Activated CD8-positive, alpha-beta memory T cell treated with anti-CD3 and anti-CD28 coated beads for 24 hours (primary cell): ENCODE data around the gene ZC3H8.
"Not testable (repeated sequence)": the region's sequence is repeated elsewhere in the genome, so short reads cannot be mapped to it uniquely, and the experiment has no call there.

ENCODE experiments used
- DNase-seq: peaks from one replicate; pipeline ENCODE4 v3.0.0-alpha.2; 2020

The ZC3H8 gene

DNA sequence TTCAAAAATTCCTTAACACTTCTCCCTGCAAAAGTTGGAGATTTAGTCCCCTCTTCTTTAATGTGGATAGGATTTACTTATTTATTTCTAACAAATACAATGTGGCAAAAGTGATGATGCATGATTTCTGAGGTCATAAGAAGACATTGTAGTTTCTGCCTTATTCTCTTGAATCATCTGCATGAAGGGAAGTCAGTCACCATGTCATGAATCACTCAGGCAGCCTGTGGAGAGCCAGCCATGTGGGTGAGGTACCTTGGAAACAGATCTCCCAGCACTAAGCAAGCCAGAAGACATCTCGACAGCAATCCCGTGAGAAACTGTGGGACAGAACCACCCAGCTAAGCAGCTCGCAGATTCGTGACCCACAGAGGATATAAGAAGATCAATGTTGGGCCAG is 2.7 kb upstream of the ZC3H8 start:
- no peak for DNase-seq

GRCh38 chr2:112256654-112257053 is 1.8 kb upstream of the ZC3H8 start:
- no peak for DNase-seq

DNA sequence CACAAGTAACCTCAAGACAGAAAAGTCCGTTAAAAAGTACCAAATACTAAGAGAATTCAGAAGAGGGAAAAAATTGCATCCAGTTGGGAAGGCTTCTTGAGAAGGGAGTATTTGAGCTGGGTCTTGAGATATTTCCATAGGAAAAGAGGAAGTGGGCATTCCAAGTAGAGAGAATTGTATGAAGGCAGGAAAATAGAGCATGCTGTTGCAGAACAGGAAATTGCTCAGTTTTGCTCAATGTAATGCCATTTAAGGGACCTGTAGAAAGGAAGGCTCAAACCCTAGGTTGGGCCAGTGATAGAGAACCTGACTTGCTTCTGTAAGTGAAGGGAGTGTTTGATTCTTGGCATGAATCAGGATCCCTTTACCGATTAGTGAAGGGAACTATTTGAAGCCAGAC is 1.0 kb upstream of the ZC3H8 start:
- no peak for DNase-seq

DNA sequence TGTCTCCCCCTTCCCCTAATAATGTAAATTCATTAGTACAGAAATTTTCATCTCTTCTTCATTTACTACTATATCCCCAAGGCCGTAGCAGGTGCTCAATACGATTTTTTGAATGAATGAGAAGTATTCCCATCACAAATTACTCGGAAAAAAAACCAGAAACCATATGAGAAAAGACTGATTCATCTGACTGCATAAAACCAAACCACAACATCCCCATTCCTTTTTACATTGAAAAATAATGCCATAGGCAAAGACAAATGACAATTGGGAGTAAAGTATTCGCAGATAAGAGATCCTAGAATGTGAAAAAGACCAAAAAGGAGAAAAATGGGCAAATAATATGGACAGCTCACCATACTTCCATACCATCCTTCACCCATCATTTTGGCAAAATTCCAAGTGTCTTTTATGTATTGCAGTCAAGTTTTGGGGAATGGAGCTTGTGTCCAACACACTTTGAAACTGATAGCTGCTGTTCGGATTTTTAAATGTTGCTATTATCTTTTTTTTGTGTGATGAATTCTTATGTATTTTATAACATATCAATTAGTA is 1.5 kb downstream of the ZC3H8 start:
- no peak for DNase-seq

- DNase-seq: no peak
Observed at GRCh38 chr2:112251271-112251670, 3.6 kb downstream of the ZC3H8 start.

- no peak for DNase-seq
Observed at GRCh38 chr2:112244854-112245253, 10.0 kb downstream of the ZC3H8 start.

DNA sequence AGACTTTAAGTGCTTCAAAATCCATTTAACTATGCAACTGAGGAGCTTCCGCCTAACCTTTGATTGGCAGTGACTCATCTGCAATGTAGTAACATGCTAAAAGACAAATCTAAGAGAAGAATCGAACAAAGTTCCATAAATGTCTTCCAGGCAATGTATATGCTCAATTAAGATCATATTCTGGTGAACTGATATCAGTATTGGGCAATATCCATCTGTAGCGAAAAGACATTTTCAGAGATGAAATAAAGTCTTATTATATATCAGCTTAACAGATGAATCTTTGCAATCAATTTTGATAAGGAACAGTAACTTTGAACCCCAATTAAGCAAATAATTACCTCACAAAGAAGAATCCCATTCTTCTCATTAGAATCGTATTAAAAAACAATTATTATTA is 11.6 kb downstream of the ZC3H8 start:
- DNase-seq: no peak

- DNase-seq: no peak
Observed at GRCh38 chr2:112242384-112242783, 12.5 kb downstream of the ZC3H8 start.

DNA sequence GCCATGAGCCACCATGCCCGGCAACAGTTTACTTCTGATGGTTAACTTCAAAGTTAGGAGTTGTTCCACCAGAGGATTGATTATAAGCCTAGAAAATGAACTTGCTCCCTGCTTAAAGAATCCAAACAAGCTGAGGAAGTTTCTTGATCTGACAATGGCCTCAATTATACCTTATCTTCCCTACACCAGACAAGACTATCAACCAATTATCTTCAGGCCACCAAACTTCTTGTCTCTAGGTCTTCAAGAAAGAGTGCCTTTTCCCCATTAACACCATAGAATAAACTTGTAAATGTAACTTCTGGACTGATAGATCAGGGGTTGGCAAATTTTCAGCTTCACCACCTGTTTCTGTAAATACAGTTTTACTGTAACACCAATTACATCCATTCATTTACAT is 15.0 kb downstream of the ZC3H8 start:
- DNase-seq: no peak

DNA sequence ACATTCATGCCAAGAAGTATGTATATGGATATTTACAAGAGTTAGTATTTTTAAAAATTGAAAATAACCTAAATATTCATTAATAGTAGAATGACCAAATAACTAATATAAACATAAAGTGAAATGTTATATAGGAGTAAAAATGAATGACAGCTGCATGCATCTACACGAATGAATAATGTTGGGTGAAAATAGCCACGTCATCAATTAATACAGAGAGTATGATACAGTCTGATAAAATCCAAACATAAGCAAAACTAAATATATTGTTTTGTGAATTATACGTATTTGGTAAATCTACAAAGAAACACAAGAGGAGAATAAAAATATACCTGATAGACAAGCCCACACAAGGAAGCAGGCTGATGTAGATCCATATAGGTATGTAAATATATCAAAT is 24.5 kb downstream of the ZC3H8 start:
- no peak for DNase-seq

DNA sequence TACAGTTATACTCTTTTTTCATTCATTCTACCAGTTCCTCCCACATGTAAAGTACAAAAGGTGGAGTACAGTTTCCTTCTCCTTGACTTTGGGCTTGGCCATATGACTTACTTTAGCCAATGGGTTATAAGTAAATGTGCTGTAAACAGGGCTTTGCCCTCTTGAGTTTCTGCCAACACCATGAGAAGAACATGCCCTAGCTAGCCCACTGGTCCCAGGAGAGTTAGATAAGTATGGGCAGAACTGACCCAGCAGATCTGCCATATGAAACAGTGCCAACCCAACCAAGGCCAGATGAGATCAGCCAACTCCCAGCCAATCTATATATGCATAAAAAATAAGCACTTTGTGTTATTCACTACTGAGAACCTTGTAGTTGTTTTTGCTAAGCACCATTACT is 25.5 kb downstream of the ZC3H8 start:
- DNase-seq: no peak

DNA sequence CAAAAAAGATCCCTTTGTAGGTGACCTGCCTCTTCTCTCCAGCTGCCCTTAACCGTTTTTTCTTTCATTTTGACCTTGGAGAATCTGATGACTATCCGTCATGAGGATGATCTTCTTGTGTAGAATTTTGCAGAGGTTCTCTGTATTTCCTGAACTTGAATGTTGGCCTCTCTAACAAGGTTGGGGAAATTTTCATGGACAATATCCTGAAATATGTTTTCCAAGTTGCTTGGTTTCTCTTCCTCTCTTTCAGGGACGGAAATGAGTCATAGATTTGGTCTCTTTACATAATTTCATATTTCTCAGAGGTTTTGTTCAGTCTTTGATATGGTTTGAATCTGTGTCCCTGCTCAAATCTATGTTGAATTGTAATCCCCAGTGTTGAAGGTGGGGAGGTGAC is 34.0 kb downstream of the ZC3H8 start:
- DNase-seq: no peak

GRCh38 chr2:112220186-112220585 is 34.7 kb downstream of the ZC3H8 start:
- no peak for DNase-seq

DNA sequence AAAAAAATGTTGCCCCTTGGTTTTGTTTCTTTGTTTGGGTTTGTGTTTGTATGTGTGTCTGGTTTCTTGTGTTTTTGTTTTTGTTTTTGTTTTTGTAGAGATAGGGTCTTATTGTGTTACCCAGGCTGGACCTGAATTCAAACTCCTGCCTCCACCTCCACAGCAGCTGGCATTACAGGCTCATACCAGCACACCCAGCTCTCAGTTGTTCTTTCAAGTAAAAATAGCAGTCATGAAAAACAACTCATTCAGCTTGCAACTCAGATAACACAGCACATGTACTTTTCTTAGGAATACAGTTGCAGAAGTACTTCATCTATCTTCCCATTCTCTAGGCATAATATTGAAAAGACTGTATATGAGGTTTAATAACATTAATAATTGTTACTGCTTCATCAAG is 37.0 kb downstream of the ZC3H8 start:
- DNase-seq: no peak

- no peak for DNase-seq
Observed at GRCh38 chr2:112216167-112216566, 38.7 kb downstream of the ZC3H8 start.

DNA sequence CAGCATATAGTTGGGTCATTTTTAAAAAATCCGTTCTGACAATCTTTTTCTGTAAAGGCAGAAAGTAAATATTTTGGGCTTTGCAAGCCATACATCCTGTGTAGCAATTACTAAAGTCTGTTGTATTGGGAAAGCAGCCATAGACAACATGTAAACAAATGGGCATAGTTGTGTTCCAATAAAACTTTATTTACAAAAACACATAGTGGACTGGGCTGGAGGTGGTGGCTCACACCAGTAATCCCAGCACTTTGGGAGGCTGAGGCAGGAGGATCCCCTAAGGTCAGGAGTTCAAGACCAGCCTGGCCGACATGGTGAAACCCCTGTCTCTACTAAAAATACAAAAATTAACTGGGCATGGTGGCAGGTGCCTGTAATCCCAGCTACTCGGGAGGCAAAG is 46.9 kb downstream of the ZC3H8 start:
- not testable (repeated sequence) for DNase-seq

DNA sequence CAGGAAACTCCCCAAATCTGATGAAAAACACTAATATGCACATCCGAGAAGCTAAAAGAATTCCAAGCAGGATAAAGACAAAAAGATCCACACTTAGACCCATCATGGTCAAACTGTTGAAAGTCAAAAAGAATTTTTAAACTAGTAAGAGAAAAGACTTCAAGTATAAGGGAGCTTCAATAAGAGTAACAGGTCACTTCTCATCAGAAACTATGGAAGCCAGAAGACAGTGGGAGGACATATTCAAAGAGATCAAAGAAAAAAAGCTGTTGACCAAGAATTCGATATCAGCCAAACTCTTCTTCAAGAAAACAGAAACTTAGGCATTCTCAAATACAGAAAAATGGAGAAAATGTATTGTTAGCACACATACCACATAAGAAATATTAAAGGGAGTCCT is 50.4 kb downstream of the ZC3H8 start:
- DNase-seq: no peak

DNA sequence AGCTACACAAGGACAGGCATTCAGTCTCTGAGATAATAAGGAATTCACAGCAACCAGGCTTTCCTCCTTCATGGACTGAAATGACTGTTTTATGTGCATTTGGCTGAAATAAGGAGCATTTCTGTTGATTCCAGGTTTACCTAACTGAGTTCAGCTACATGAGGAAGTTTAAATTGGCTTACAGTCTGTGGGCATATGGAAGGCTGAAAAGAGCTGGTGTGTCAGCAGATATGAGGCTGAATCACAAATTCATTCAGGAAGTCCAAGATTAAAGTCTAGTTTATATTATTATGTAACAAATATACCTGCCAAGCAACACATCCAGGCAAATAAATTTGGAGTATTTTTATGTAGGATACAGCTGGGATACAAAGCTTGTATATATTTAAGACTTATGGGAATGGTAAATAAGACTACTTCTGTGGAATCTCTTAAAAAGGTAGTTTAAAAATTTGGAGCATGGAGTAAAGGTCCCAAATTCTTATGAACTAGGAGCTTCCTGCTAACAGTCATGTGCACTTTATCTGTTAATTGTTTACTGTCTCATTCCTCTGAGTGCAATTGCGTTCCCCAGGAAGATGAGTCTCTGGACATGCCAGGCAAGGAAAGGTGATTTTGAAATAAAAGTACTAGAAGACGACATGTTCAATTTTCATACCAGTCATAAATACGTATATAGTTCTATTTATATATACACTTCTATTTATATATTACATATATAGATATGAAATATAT is 53.0 kb downstream of the ZC3H8 start:
- no peak for DNase-seq

DNA sequence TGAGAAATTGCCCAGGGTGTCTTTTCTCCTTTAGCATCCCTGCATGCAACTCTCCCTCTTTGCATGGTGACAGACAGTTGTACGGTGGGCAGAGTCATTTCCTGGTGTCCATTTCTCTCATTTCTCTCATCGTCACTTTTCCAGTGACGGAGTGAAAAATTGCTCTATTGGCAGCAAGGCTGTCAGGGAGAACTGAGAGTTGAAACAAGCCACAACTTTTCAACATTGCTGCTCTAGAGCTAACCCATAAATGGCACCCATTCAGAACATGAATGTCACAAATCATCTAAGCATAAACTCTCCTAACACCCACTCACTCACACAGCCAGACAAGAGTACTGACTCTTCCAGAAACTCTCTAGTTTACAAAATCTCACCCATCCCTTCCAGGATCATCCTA is 55.7 kb downstream of the ZC3H8 start:
- DNase-seq: no peak

GRCh38 chr2:112198780-112199179 is 56.1 kb downstream of the ZC3H8 start:
- DNase-seq: no peak

GRCh38 chr2:112197868-112198267 is 57.0 kb downstream of the ZC3H8 start:
- no peak for DNase-seq

DNA sequence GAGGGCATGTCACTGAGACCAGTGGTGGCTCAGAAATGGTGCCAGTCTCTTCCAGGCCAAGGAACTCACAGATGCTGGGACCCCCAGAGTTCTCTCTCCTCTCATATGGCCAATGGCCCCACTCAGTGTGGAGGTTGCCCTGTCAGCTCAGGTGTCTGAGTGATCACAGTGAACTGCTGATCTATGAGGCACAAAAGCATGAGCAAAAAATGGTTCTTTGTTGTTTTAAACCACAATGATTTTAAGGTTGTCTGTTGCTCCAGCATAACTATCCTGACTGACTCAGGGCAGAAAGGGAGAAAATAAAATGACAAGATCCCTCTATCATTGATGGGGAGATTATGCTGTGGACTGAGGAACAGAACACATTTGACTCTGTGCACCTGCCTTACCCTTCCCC is 58.9 kb downstream of the ZC3H8 start:
- no peak for DNase-seq

DNA sequence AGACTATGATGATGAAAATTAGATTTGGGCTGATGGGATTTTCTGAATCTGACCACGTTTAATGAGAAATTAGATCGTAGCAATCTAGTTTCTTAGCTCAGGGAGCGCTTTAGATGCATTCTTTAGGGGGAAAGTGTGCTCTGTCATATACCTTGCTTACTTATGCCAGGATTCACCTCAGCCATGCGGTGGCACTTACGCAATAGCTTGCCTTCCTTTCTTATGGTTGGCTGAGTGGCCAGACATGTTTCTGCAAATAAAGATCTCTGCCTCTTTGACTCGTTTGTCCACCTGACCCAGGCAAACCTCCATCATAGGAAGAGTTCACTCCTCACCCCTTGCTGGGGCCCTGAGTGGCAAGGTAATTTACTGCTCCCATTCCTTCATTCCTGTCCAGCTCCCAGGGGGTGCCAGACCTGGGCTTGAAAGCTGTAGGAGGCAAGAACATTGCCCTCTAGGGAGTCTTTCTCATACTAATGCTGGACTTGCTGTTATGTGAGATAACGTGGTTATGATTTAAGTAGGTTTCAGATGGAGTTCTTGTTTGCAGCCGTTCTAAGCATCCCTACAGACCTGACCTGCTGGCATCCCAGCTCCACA is 59.6 kb downstream of the ZC3H8 start:
- no peak for DNase-seq

GRCh38 chr2:112194482-112194881 is 60.4 kb downstream of the ZC3H8 start:
- no peak for DNase-seq

GRCh38 chr2:112194028-112194427 is 60.8 kb downstream of the ZC3H8 start:
- no peak for DNase-seq
